IPS-20b (cell line): Measurements from ENCODE around the gene EPHA4.

Experiments
- H3K27ac ChIP-seq: one replicate; pipeline ENCODE4 v1.5.1; 2013; ENCODE audit warnings: low read length
- H3K27me3 ChIP-seq: 2 replicates; pipeline ENCODE4 v1.6.1; 2013; ENCODE audit warnings: mild to moderate bottlenecking, low read length, inconsistent platforms; ENCODE audit not compliant: insufficient read depth
- H3K36me3 ChIP-seq: 2 replicates; pipeline ENCODE4 v1.6.1; 2013; ENCODE audit warnings: low read depth, mild to moderate bottlenecking, inconsistent platforms, low read length, moderate library complexity; ENCODE audit not compliant: insufficient read depth
- H3K4me1 ChIP-seq: 2 replicates; pipeline ENCODE4 v1.6.1; 2013; ENCODE audit warnings: mild to moderate bottlenecking, control low read depth, inconsistent platforms, low read length, moderate library complexity; ENCODE audit not compliant: insufficient read depth
- H3K4me3 ChIP-seq: 2 replicates; pipeline ENCODE4 v1.5.1; 2013; ENCODE audit warnings: mild to moderate bottlenecking, low read length, inconsistent platforms
- H3K9ac ChIP-seq: 2 replicates; pipeline ENCODE4 v1.6.1; 2013; ENCODE audit warnings: low read depth, mild to moderate bottlenecking, inconsistent platforms, low read length, moderate library complexity
- H3K9me3 ChIP-seq: 2 replicates; pipeline ENCODE4 v1.6.1; 2013; ENCODE audit warnings: mild to moderate bottlenecking, low read depth, low read length, inconsistent platforms; ENCODE audit not compliant: insufficient read depth

Gene EPHA4

GRCh38 chr2:221407765-221408164, 164.3 kb downstream of the EPHA4 start:
- Histone ChIP-seq H3K36me3 (no peaks in the 10 kb centered on the region), H3K9ac (no peak overlapping the region), H3K27me3 (no peaks in the 10 kb centered on the region), H3K4me3 (no peak overlapping the region), H3K9me3 (no peaks in the 10 kb centered on the region), H3K27ac (no peak overlapping the region), H3K4me1 (no peaks in the 10 kb centered on the region)

GRCh38 chr2:221405521-221405920, 166.6 kb downstream of the EPHA4 start:
- H3K27ac ChIP-seq = no peak overlapping the region
- H3K9ac ChIP-seq = no peak overlapping the region
- no peaks in the 10 kb centered on the region for H3K36me3 ChIP-seq
- no peaks in the 10 kb centered on the region for H3K4me1 ChIP-seq
- H3K9me3 ChIP-seq = no peaks in the 10 kb centered on the region
- H3K4me3 ChIP-seq = no peak overlapping the region
- no peaks in the 10 kb centered on the region for H3K27me3 ChIP-seq

- Histone ChIP-seq H3K9ac (no peak overlapping the region), H3K36me3 (no peaks in the 10 kb centered on the region), H3K4me1 (no peaks in the 10 kb centered on the region), H3K27me3 (no peaks in the 10 kb centered on the region), H3K4me3 (no peak overlapping the region), H3K9me3 (peaks cover 3% of the 10 kb centered on the region; the same call in 1 of the 2 replicates), H3K27ac (no peak overlapping the region)
Observed at GRCh38 chr2:221402072-221402471, 170.0 kb downstream of the EPHA4 start.

GRCh38 chr2:221400411-221400810, 171.7 kb downstream of the EPHA4 start:
- Histone ChIP-seq H3K27ac (no peak overlapping the region), H3K36me3 (no peaks in the 10 kb centered on the region), H3K27me3 (no peaks in the 10 kb centered on the region), H3K9me3 (peaks cover 3% of the 10 kb centered on the region; the same call in 1 of the 2 replicates), H3K9ac (no peak overlapping the region), H3K4me3 (no peak overlapping the region), H3K4me1 (no peaks in the 10 kb centered on the region)

GRCh38 chr2:221399183-221399582, 172.9 kb downstream of the EPHA4 start:
- no peak overlapping the region for H3K9ac ChIP-seq
- no peak overlapping the region for H3K27ac ChIP-seq
- no peaks in the 10 kb centered on the region for H3K27me3 ChIP-seq
- H3K9me3 ChIP-seq = peaks cover 3% of the 10 kb centered on the region; the same call in 1 of the 2 replicates
- H3K4me1 ChIP-seq = no peaks in the 10 kb centered on the region
- H3K4me3 ChIP-seq = no peak overlapping the region
- no peaks in the 10 kb centered on the region for H3K36me3 ChIP-seq

- Histone ChIP-seq H3K36me3 (no peaks in the 10 kb centered on the region), H3K27ac (no peak overlapping the region), H3K4me1 (no peaks in the 10 kb centered on the region), H3K4me3 (no peak overlapping the region), H3K27me3 (no peaks in the 10 kb centered on the region), H3K9me3 (peaks cover 3% of the 10 kb centered on the region; the same call in 1 of the 2 replicates), H3K9ac (no peak overlapping the region)
Observed at GRCh38 chr2:221397187-221397586, 174.9 kb downstream of the EPHA4 start.

DNA sequence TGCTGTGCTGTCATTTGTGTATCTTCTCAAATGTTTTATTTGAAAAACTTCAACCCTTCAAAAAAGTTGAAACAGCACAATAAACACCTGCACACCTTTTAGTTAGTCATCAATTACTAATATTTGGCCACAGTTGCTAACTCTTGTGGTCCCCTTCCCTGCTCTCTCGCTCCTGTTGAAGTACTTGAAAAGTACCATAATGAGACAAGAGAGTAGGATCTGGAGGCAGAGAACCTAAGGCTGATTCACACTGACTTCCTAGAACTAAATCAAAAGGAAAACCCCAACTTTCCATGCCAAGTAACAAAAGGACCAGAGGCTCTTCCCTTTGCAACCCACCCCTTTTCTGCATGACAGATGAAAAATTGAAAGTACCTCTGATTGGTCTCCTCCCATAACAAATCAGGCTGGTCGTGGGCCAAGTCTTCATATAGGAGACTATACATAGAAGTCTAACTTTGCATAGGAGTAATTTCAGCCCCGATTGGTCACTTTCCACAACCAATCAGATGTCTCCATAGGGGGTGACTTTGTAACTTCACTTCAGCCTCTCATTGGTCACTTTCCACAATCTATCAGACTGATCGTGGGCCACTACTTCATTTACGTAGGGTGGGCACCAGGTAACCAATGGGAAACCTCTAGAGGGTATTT, 179.7 kb downstream of the EPHA4 start:
- Histone ChIP-seq H3K9ac (no peak overlapping the region), H3K36me3 (no peaks in the 10 kb centered on the region), H3K9me3 (no peaks in the 10 kb centered on the region), H3K27me3 (no peaks in the 10 kb centered on the region), H3K4me1 (peaks cover 2% of the 10 kb centered on the region; the same call in 1 of the 2 replicates), H3K27ac (no peak overlapping the region), H3K4me3 (no peak overlapping the region)

DNA sequence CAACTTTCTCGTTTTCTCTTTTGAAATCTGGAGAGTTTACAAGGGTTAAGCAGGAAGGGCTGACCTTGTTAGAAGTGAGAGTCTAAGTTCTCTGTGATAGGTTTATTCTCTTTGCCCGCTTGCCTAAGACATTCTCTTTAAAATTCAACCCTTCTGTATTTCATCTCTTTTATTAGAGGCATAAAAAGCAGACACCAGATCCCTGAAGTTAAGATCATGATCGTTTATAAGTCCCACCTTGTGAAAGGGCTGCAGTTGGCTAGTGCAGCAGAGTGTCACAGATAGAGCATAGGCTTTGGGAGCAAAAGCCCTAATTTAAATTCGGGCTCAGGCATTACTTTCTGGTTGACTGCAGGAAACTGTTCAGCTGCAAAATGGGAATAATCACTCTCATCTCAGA, 181.2 kb downstream of the EPHA4 start:
- no peak overlapping the region for H3K27ac ChIP-seq

GRCh38 chr2:221389904-221390303, 182.2 kb downstream of the EPHA4 start:
- peaks cover 2% of the 10 kb centered on the region; the same call in 1 of the 2 replicates for H3K4me1 ChIP-seq
- H3K9ac ChIP-seq = no peak overlapping the region
- no peaks in the 10 kb centered on the region for H3K36me3 ChIP-seq
- H3K4me3 ChIP-seq = no peak overlapping the region
- H3K27me3 ChIP-seq = no peaks in the 10 kb centered on the region
- H3K27ac ChIP-seq = no peak overlapping the region
- no peaks in the 10 kb centered on the region for H3K9me3 ChIP-seq

More for the DNA sequence above, 181.2 kb downstream of the EPHA4 start:
- Histone ChIP-seq H3K9ac (no peak overlapping the region), H3K4me3 (no peak overlapping the region), H3K27me3 (no peaks in the 10 kb centered on the region), H3K4me1 (peaks cover 2% of the 10 kb centered on the region; the same call in 1 of the 2 replicates), H3K36me3 (no peaks in the 10 kb centered on the region), H3K9me3 (no peaks in the 10 kb centered on the region)

GRCh38 chr2:221389421-221389820, 182.7 kb downstream of the EPHA4 start:
- H3K4me3 ChIP-seq = no peak overlapping the region
- no peak overlapping the region for H3K9ac ChIP-seq
- H3K9me3 ChIP-seq = no peaks in the 10 kb centered on the region
- H3K27me3 ChIP-seq = no peaks in the 10 kb centered on the region
- H3K27ac ChIP-seq = no peak overlapping the region
- peaks cover 2% of the 10 kb centered on the region; the same call in 1 of the 2 replicates for H3K4me1 ChIP-seq
- H3K36me3 ChIP-seq = no peaks in the 10 kb centered on the region

DNA sequence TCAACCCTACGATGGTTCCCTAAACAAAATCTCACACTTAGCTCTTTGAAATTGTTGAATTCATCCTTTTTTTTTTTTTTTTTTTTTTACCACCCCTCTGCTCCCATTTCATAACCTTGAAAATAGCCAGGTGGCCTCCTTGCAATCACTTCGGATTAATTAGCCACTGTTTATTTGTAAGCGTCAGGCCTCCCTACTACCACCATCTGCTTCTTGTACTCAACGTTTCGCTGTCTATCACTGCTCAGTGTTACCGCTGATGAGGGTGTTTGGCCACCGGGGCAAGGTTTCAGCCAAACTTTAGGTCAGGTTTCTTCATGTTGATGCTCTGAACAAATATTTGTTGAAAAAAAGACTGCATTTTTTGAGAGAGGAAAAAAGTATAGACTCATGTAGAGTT, 183.2 kb downstream of the EPHA4 start:
- H3K9me3 ChIP-seq = no peaks in the 10 kb centered on the region
- no peaks in the 10 kb centered on the region for H3K36me3 ChIP-seq
- H3K9ac ChIP-seq = no peak overlapping the region
- no peak overlapping the region for H3K27ac ChIP-seq
- H3K27me3 ChIP-seq = no peaks in the 10 kb centered on the region
- peaks cover 2% of the 10 kb centered on the region; the same call in 1 of the 2 replicates for H3K4me1 ChIP-seq
- no peak overlapping the region for H3K4me3 ChIP-seq

DNA sequence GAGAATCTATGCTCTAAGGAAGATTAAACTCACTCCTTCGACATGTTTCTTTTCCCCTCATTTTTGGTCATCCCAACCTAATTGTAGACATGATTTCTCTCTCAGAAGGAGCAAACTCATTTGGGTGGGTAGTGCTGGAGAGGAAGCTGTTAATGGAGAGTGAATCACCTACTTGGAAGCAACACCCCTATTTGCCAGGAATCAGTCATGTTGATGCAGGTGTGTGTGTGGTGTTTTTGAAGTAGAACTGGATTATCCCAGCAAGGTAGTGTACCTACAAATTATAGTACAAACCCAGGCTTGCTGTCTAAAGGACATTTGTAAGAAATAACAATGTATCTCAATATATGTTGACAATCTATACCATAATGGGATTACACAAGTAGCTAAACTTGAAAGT, 186.4 kb downstream of the EPHA4 start:
- Histone ChIP-seq H3K27ac (no peak overlapping the region), H3K4me3 (no peak overlapping the region), H3K9ac (no peak overlapping the region), H3K9me3 (no peaks in the 10 kb centered on the region), H3K4me1 (no peaks in the 10 kb centered on the region), H3K27me3 (no peaks in the 10 kb centered on the region), H3K36me3 (no peaks in the 10 kb centered on the region)
